AG09309 (cell line): ENCODE results near the gene XXYLT1.
"Not testable (repeated sequence)": the region's sequence is repeated elsewhere in the genome, so short reads cannot be mapped to it uniquely, and the experiment has no call there.

Experiments used
- DNase-seq: peaks from one replicate; pipeline ENCODE4 v3.0.0-alpha.2; 2010; ENCODE audit warnings: low read depth
- H3K4me3 ChIP-seq: 2 replicates; pipeline ENCODE4 v1.5.1; 2011; ENCODE audit warnings: mild to moderate bottlenecking, low read depth, low read length, moderate library complexity; ENCODE audit not compliant: control insufficient read depth
- TF ChIP-seq, protein P1 (sequence below): IDR thresholded peaks from 2 replicates; pipeline ENCODE4 v1.5.1; 2011; ENCODE audit warnings: mild to moderate bottlenecking, low read depth, low read length, inconsistent platforms; ENCODE audit not compliant: insufficient read depth, control insufficient read depth; ENCODE audit errors: missing control alignments

Gene XXYLT1

GRCh38 chr3:195096053-195096452 lies 174.9 kb downstream of the XXYLT1 start:
- TF ChIP-seq, protein P1, sequence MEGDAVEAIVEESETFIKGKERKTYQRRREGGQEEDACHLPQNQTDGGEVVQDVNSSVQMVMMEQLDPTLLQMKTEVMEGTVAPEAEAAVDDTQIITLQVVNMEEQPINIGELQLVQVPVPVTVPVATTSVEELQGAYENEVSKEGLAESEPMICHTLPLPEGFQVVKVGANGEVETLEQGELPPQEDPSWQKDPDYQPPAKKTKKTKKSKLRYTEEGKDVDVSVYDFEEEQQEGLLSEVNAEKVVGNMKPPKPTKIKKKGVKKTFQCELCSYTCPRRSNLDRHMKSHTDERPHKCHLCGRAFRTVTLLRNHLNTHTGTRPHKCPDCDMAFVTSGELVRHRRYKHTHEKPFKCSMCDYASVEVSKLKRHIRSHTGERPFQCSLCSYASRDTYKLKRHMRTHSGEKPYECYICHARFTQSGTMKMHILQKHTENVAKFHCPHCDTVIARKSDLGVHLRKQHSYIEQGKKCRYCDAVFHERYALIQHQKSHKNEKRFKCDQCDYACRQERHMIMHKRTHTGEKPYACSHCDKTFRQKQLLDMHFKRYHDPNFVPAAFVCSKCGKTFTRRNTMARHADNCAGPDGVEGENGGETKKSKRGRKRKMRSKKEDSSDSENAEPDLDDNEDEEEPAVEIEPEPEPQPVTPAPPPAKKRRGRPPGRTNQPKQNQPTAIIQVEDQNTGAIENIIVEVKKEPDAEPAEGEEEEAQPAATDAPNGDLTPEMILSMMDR, result no peak
- no peak overlapping the region for H3K4me3 ChIP-seq
- no peak for DNase-seq

GRCh38 chr3:195095704-195096036 lies 175.3 kb downstream of the XXYLT1 start:
- DNase-seq, result no peak
- H3K4me3 ChIP-seq, result no peak overlapping the region
- TF ChIP-seq, protein P1, result no peak

DNA sequence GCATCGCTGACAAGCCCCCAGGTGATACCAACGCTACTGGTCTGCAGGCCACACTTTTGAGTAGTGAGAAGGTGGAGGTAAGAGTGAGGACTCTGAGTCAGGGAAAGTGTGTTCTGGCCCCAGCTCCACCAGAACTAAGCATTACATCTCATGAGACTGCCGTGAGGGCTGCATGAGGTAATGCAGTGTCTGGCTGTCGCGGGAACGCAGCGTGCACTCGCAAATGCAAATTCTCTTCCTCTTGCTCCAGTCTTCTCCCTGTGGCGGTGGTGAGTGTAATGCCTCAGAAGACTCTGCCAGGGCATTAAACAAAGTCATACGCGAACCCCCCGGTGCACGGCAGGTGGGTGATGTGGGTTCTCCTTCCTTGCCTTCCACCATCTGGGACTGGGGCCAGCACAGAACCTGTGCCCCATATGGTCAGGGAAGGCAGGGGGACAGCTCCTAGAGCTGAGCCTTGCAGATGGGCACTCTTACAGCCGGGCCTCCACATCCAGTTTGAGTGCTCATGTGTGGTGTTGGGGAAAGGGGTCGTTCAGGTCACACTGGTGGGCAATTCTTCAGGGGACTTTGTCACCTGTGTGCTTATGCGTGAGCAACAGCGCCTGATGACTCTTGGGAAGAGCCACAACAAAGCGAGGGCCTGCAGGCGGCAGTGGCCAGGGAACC lies 175.8 kb downstream of the XXYLT1 start:
- TF ChIP-seq, protein P1, result no peak
- no peak overlapping the region for H3K4me3 ChIP-seq
- DNase-seq, result no peak

DNA sequence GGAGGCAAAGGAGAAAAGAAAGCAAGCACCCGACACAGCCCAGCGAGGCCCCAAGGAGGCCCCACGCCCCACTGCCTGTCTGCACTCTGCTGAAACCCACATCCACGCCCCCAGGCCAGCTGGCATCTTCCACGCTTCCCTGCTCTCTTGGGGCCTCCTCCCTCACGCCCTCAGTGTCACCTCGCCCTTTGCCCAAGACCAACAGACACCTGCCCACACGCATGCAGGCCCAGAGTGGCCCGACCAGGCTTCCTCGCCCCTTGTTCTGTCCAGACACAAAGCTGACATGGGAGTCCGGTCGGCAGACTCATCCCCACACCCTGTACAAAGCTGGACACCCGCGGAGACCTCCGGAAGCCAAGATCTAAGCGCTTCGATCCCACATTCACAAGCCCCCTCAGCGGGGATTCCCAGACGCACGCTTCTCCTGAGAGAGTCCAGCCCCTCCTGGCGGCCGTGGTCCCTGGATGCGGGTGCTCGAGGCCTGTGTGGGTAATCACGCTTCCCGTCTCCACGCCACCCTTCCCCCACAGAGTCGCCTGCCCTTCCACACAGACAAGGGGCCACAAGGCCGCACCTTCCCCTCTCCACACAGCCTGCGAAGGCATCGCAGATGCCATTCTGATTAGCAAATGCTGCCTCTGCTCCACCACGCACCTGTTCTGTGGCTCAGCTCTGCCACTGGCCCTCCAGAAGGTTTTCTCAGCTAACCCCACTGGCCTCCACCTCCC lies 176.6 kb downstream of the XXYLT1 start:
- DNase-seq, result no peak

GRCh38 chr3:195093731-195094130 lies 177.2 kb downstream of the XXYLT1 start:
- H3K4me3 ChIP-seq, result no peak overlapping the region
- no peak for DNase-seq
- TF ChIP-seq, protein P1, result no peak

More for the DNA sequence above, 176.6 kb downstream of the XXYLT1 start:
- TF ChIP-seq, protein P1, result no peak
- H3K4me3 ChIP-seq, result no peak overlapping the region

- DNase-seq, result not testable (repeated sequence)
Observed at GRCh38 chr3:195087840-195088601, 182.9 kb downstream of the XXYLT1 start.

DNA sequence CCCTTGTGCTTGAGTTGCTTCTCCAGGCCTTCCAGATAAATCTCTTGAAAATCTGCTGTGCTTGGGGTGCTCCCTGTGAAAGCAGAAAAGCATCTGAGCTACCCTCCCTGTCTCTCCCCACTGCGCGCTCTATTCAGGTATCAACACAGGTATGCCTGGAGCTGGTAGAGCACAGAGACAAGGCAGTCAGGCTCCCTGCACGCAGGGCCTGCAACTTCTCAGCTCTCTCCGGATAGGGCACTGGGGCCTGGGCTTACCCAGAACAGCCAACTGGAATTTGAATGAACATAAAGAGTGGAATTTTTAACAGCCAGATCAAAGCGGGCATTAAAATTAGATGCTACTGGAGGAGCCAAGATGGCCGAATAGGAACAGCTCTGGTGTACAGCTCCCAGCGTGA lies 183.6 kb downstream of the XXYLT1 start:
- no peak overlapping the region for H3K4me3 ChIP-seq
- TF ChIP-seq, protein P1, result no peak
- no peak for DNase-seq

More at GRCh38 chr3:195087840-195088601, 182.9 kb downstream of the XXYLT1 start:
- not testable (repeated sequence) for H3K4me3 ChIP-seq
